HG03097 (cell line): ENCODE data around the gene NINL.
A peak's percentile ranks its signal among the peaks of the same experiment; 100 is the strongest.

Experiments used
- ATAC-seq: cut with Tn5 transposase; IDR thresholded peaks from one replicate; pipeline ENCODE4 v1.9.1; 2021; ENCODE audit not compliant: unreplicated experiment, low FRiP score

NINL gene

DNA sequence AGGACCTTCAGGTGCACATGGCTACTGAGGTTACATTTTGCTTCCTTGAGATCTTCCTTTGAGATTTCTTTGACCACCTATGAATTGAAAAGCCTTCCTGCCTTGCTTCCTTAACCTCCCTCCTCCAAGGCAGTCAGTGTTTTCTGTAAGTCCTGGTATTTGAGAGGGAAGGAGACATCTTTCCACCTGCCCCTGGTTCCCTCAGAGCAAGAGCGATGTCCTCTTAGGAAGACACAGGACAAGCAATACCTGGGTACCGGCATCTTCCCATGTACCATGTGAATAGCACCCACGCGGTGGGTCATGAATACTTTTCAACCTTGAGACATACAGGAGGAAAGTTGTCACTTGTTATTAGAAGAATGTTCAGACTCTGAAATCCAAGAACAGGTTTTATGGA is 140.8 kb downstream of the NINL start:
- no peak for ATAC-seq

DNA sequence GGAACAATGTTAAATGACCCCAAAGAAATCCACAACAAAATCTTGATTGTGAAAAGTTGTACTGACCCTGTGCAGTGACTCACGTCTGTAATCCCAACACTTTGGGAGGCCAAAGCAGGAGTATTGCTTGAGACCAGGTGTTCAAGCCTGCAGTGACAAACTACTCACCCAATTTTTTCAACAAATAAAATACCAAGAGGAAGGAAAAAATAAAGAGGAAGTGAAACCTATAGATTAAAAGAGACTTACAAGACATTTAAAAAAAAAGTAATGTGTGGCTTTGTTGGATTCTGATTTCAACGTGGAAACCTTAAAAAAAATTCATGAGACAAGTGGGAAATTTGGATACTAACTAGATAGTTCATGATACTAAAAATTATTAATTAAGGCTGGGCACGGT is 146.0 kb downstream of the NINL start:
- ATAC-seq = no peak

DNA sequence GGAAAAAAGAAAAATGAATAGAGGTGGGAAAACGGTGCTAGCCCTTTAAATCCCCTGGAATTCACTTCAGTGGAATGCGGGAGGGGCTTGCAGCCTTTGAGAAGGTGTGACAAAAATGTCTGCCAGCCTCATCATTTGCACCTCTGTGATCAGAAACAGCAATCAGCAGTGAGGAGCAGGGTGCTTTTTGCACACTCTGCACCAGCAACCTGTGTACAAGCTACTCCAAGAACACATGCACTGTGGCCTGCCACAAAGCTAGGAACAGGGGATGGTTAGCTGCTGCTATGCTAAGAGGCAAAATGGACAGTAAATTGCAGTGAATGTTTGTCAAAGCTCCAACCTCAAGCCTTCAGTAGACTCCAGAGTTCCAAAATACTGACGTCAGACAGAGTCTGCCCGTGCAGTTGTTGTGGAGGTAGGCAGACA is 148.2 kb downstream of the NINL start:
- ATAC-seq = no peak

DNA sequence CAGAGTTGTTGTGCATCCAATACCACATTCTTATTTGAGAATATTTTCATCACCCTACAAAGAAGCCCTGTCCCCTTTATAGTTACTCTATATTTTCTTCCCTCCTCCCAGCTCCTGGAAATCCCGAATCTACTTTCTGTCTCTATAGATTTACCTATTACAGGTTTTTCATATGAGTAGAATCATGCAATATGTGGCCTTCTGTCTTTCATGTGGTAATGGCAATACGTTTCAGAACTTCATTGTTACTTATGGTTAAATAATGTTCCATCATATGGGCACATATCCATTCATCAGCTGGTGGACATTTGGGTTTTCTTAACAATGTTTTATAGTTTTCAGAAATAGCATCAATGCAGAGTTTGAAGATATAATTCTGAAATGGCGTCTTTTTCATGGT is 160.8 kb downstream of the NINL start:
- no peak for ATAC-seq

DNA sequence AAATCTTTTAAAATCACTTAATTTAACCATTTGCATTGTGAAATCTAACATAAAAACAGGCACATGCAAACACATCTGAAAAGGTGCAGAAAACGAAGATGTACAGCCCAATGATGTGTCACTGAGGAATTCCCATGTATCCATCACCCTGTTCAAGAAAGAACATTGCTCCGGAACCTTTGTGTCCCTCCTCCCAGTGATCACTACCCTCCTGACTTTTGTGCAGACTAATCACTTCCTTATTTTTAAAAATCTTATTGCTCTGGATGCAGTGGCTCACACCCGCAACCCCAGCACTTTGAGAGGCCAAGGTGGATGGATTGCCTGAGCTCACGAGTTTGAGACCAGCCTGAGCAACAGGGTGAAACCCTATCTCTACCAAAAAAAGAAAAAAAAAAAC is 163.3 kb downstream of the NINL start:
- ATAC-seq = no peak

DNA sequence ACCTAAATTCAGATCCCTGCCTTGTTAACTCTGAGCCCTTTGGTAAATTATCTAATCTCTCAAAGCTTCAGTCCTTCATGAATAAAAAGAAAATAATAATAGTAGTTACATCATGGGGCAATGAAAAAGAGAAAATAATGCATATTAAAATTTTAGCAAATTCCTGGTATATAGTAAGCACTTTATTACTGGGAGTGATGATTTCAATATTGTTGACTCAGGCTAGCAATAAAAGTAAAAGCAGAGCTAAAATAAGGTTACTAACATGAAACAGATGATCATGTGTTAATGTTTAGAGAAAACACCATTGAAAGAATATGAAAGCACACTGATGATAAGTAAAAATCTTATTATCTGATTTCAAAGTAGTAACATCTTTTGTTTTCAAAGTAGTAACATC is 164.2 kb downstream of the NINL start:
- no peak for ATAC-seq

DNA sequence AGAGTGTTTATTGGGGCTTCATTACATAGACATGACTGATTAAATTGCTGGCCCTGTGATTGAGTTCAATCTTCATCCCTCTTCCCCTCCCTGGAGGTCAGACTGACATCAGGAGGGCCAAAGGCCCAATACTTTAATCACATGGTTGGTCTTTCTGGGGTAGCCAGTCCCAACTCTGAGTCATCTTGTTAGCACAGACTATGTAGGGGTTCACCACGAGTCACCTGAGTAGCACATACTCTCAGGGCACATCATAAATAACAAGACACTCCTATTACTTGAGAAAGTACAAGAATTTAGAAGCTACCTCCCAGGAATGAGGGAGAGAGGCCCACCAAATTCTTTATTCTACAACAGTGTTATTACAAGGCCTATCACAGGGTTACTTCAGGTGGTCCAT is 166.6 kb downstream of the NINL start:
- no peak for ATAC-seq

DNA sequence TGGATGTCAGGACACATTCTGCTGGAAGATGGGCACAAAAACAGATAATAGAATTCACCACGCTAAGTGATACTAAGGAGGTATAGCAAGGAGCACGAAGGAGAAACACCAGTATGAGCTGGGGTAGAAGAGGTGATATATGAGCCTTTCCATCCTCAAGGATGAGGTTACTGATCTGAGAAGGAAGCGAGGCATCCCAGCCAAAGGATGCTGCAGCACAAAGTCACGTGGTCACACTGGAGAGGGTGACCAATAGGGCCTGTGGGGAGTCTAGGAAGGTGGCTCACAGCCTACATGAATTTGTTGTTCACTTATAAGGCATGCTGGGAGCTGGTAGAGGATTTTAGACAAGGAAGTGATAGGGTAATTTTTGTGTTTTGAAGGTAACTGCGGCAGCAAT is 176.4 kb downstream of the NINL start:
- ATAC-seq = no peak

DNA sequence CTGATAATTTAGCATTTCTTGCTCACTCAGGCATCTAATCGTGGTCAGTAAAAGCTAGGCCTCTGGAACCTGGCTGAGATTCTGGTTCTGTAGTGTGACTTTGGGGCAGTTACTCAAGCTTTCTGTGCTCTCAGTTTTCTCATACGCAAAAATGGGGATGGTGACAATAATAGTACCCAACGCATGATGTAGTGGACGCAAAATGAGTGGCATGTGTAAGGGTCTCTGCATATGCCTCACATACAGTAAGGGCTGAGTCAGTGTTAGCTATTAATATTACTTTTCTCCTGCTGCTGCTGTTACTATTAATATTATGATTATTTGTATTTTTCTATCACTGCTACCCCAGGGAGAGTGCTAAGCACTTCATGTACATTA is 177.2 kb downstream of the NINL start:
- ATAC-seq = no peak

DNA sequence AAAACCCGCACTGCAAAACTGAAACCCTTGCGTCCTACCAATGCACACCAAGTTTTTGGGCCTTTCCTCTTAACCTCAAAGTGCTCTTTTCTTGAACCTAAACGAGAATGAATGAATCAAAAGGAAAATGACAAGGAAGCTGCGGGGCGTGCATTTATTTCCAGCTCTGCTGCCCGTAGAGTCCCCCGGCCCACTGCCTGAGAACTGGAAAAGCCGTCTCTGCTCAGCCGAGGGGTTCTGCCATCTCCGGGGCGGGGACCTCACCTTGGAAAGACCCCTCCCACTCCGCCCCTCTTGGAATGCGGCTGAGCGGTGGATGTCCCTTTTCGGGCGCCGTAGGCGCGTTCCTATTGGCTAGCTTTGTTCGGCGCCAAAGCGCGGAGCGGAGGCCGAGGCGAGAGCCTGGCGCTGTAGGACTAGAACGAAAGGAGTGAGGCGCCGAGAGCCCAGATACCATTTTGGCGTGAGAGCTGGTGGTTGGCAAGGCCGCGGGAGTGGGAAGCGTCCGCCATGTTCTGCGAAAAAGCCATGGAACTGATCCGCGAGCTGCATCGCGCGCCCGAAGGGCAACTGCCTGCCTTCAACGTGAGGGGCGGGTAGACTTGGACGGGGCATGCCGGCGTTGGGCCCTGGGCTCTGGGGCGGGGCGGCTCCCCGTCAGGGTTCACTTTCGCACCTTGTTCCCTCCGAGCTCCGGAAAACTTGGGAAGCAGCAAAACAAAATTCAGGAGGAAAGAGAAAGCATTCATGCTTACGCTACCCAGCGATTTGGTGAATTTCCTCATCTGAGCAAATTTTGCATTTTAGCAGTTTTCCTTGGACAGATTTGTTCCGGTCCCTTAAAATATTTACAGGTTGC is 177.8 kb downstream of the NINL start, which contains the start of gene GINS1:
Gene GINS1 (plus strand): TSS at position 363 of the 859 bp plus-strand sequence. CDS start 148 bp downstream, at position 511.
- peak; percentile 84 for ATAC-seq
